Left ventricle myocardium inferior (tissue), 1 donor: ENCODE results near the gene A3GALT2. TPM values are rescaled to one million over a fixed set of nuclear protein-coding genes. Genes with fewer than 3 reads are reported as not detected.

ENCODE experiments used
- DNase-seq: peaks from one replicate; pipeline ENCODE4 v3.0.0-alpha.2; 2020
- H3K27ac ChIP-seq: fragments of 200-600 bp; replicated peaks from 2 replicates; pipeline ENCODE4 v1.8.0; 2021
- H3K27me3 ChIP-seq: fragments of 200-600 bp; 2 replicates; pipeline ENCODE4 v1.8.0; 2021; ENCODE audit warnings: low read depth
- H3K36me3 ChIP-seq: fragments of 200-600 bp; 2 replicates; pipeline ENCODE4 v1.8.0; 2021
- H3K4me1 ChIP-seq: fragments of 200-600 bp; 2 replicates; pipeline ENCODE4 v1.8.0; 2021
- H3K4me3 ChIP-seq: fragments of 200-600 bp; 2 replicates; pipeline ENCODE4 v1.8.0; 2021; ENCODE audit warnings: mild to moderate bottlenecking, moderate library complexity
- H3K9me3 ChIP-seq: fragments of 200-600 bp; replicated peaks from 2 replicates; pipeline ENCODE4 v1.8.0; 2021
- intact Hi-C: fragments of 100-400 bp; cut with micrococcal nuclease; formaldehyde crosslinking; loops from one replicate; pipeline ENCODE4 v1.11.0; 2022
- long read RNA-seq: library from polyadenylated mRNA; unstranded; transcript quantifications from one replicate; pipeline ENCODE4 v2.0.0, GENCODE V29; 2021
- total RNA-seq: library from RNA; stranded (reverse); fragmentation: NEBNext Ultra II Directional; extraction: Animal tissue kit (Norgen Biotek cat#: 25700); gene quantifications from one replicate; pipeline ENCODE4 v1.2.1, GENCODE V29; 2021
- TF ChIP-seq, protein P1 (sequence below): fragments of 200-600 bp; IDR thresholded peaks from 2 replicates; pipeline ENCODE4 v1.8.0; 2021; ENCODE audit warnings: antibody characterized with exemption, mild to moderate bottlenecking, borderline replicate concordance
- donor health status: DM: no; HTN: yes; CAD: no; lungs with severe emphysema.

Gene A3GALT2
- not detected for total RNA-seq
- long read RNA-seq = 0 reads

DNA sequence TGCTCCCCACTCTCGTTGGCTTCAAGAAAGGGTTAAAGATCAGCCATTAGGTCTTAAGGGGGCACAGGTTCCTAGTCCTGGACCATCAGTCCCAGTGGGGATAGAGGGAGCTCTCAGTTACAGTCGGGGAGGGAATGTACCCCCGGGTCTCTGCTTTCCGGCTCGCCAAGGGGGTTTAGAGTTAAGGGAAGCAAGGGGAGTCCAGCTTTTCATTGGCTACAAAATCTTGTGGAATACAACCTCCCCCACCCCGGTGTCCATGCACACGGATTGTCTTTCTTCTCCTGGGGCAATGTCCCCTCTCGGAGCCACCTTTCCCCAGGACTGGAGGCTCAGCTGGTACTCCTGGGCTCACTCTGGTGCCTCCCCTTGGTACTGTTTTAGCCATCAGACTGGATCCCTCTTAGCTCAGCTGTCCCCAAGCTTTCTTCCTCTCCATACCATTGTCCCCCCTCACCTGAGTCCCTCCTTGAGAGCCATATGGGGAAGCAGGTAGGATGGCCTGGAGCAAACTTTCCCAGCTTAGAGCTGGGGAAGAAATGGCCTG is at the start of gene A3GALT2:
A3GALT2 (minus strand) TSS at position 480 of the 547 bp plus-strand sequence; CDS start at position 480, 0 bp downstream.
- Histone ChIP-seq H3K4me3 (no peak within 1 kb of the TSS), H3K27me3 (no peaks in the 10 kb centered on the region), H3K27ac (no peak within 1 kb of the TSS), H3K4me1 (peaks cover 15% of the 10 kb centered on the region), H3K36me3 (peaks cover 34% of the 10 kb centered on the region), H3K9me3 (no peaks in the 10 kb centered on the region)
- intact Hi-C loops = no loop called here
- DNase-seq = no peak
- TF ChIP-seq, protein P1, sequence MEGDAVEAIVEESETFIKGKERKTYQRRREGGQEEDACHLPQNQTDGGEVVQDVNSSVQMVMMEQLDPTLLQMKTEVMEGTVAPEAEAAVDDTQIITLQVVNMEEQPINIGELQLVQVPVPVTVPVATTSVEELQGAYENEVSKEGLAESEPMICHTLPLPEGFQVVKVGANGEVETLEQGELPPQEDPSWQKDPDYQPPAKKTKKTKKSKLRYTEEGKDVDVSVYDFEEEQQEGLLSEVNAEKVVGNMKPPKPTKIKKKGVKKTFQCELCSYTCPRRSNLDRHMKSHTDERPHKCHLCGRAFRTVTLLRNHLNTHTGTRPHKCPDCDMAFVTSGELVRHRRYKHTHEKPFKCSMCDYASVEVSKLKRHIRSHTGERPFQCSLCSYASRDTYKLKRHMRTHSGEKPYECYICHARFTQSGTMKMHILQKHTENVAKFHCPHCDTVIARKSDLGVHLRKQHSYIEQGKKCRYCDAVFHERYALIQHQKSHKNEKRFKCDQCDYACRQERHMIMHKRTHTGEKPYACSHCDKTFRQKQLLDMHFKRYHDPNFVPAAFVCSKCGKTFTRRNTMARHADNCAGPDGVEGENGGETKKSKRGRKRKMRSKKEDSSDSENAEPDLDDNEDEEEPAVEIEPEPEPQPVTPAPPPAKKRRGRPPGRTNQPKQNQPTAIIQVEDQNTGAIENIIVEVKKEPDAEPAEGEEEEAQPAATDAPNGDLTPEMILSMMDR = no peak

DNA sequence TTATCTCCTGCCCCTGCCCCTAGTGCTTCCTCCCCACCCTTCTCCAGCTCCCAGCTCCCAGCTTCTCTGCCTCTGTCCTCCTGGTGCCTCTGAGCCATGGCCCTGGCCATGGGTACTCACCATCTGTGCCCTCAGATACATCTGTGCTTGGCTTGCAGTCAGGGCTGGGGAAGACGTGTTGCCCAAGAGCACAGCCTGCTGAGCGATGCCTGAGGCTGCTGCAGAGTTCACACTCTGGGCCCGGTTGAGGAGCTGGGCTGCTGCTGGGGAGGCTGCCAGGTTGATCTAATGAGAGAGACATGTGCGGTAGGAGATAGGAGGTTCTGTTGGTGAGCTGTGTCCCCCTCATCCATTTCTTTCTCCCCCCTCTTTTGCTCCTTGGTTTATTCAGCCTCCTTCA is 49.4 kb upstream of the A3GALT2 start:
- H3K9me3 ChIP-seq = no peaks in the 10 kb centered on the region

DNA sequence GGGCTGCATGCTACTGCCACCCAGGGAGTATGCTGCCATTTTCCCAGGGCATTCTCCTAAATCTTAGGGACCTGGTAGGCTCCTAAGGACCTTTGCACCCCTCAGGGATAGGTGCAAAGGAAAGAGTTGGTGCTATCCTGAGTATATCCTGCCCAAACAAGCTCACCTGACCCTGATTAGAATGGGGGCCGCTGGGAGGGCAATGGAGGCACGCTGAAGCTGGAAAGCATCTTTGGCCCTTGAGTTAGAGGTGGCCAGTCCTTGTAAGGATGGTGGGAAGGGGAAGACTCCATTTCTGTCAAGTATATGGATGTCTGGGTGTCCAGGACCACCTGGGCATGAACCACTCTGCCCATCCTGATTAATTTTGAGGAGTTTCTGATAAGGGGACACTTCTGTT is 48.9 kb upstream of the A3GALT2 start:
- DNase-seq = no peak
- H3K27me3 ChIP-seq = no peaks in the 10 kb centered on the region
- no peaks in the 10 kb centered on the region for H3K9me3 ChIP-seq
- intact Hi-C loops = loop anchor here (5.0 to 10.0 kb wide), 2 partner anchors 72 to 85 kb away; no protein-coding TSS in a partner anchor
- no peak overlapping the region for H3K4me3 ChIP-seq
- peaks cover 16% of the 10 kb centered on the region for H3K36me3 ChIP-seq
- TF ChIP-seq, protein P1 = no peak
- H3K27ac ChIP-seq = peak overlapping the region; percentile 69
- peaks cover 68% of the 10 kb centered on the region for H3K4me1 ChIP-seq

More for the DNA sequence above, 49.4 kb upstream of the A3GALT2 start:
- DNase-seq = peak; percentile 60
- Histone ChIP-seq H3K27me3 (no peaks in the 10 kb centered on the region), H3K4me3 (no peak overlapping the region), H3K4me1 (peaks cover 68% of the 10 kb centered on the region), H3K27ac (peak overlapping the region; percentile 69), H3K36me3 (peaks cover 16% of the 10 kb centered on the region)
- TF ChIP-seq, protein P1 = no peak
- intact Hi-C loops = loop anchor here (10.0 kb wide), 1 partner anchor 84 kb away; no protein-coding TSS in a partner anchor

DNA sequence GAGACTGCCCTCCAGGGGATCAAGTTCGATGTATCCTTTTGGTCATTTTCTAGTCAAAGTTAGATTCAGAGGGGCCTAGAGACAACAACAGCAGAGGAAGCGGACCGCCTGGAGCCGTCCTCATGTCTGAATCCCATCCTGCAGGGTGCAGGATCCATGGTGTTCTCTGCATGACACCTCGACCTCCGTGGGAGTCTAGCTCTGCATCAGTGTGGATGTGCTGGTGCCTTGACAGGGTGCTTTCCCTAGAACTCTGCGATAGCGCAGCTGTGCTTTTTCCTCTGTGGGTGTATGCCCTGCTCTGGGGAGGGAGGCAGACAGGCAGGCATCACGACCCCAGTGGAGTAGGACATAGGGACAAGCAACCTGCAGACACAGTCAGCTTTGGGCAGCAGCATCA is 48.2 kb upstream of the A3GALT2 start:
- H3K36me3 ChIP-seq = peaks cover 16% of the 10 kb centered on the region
- intact Hi-C loops = loop anchor here (5.0 kb wide), 1 partner anchor 72 kb away; no protein-coding TSS in a partner anchor
- no peaks in the 10 kb centered on the region for H3K27me3 ChIP-seq
- H3K27ac ChIP-seq = no peak overlapping the region
- DNase-seq = no peak
- H3K9me3 ChIP-seq = no peaks in the 10 kb centered on the region
- TF ChIP-seq, protein P1 = no peak
- H3K4me3 ChIP-seq = no peak overlapping the region
- H3K4me1 ChIP-seq = peaks cover 68% of the 10 kb centered on the region

DNA sequence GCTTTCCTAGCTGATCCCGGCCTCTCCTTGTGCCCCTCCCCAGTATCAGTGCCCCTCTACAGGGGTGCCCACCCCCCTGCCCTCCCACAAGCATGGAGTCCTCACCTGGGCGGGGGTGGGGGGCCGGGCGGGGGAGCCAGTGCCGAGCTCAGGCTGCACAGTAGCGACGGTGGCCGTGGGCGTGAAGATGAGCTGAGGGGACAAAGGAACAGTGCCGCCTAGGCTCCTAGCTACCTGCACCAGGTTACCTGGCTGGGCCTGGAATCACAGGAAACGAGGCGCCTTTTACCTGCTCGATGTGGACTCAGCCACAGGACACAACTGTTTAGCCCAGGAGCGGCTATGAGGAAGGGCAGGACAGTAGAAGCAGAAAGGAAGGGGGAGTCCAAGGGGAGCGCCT is 47.5 kb upstream of the A3GALT2 start:
- H3K27ac ChIP-seq = peak overlapping the region; percentile 91
- no peaks in the 10 kb centered on the region for H3K9me3 ChIP-seq
- H3K4me3 ChIP-seq = no peak overlapping the region
- intact Hi-C loops = loop anchor here (5.0 kb wide), 1 partner anchor 71 kb away; no protein-coding TSS in a partner anchor
- H3K36me3 ChIP-seq = peaks cover 16% of the 10 kb centered on the region
- peaks cover 68% of the 10 kb centered on the region for H3K4me1 ChIP-seq
- no peak for DNase-seq
- H3K27me3 ChIP-seq = no peaks in the 10 kb centered on the region
- TF ChIP-seq, protein P1 = no peak
